H9 (cell line): ENCODE data around the gene AP1G2. TPM values are rescaled to one million over a fixed set of nuclear protein-coding genes. Genes with fewer than 3 reads are reported as not detected.

Source experiments
- DNase-seq: peaks from one replicate; pipeline ENCODE4 v3.0.0-alpha.2; 2017
- H2AFZ ChIP-seq: one replicate; pipeline ENCODE4 v1.6.1; 2013; ENCODE audit warnings: mild to moderate bottlenecking, low read length, control low read depth, moderate library complexity
- H2AK5ac ChIP-seq: 2 replicates; pipeline ENCODE4 v1.6.1; 2013; ENCODE audit warnings: low read length, control low read depth, mixed read lengths; ENCODE audit not compliant: insufficient read length
- H2BK120ac ChIP-seq: one replicate; pipeline ENCODE4 v1.6.1; 2013; ENCODE audit warnings: low read depth, mild to moderate bottlenecking, low read length, control low read depth, inconsistent platforms; ENCODE audit not compliant: poor library complexity, severe bottlenecking
- H2BK12ac ChIP-seq: 2 replicates; pipeline ENCODE4 v1.6.1; 2013; ENCODE audit warnings: low read length, control low read depth, mixed read lengths, low read depth; ENCODE audit not compliant: insufficient read length
- H2BK15ac ChIP-seq: 2 replicates; pipeline ENCODE4 v1.6.1; 2013; ENCODE audit warnings: low read depth, low read length, control low read depth
- H2BK20ac ChIP-seq: one replicate; pipeline ENCODE4 v1.6.1; 2013; ENCODE audit warnings: low read depth, mild to moderate bottlenecking, low read length, control low read depth, inconsistent platforms; ENCODE audit not compliant: poor library complexity, severe bottlenecking
- H2BK5ac ChIP-seq: 2 replicates; pipeline ENCODE4 v1.6.1; 2013; ENCODE audit warnings: low read length, control low read depth, mixed read lengths; ENCODE audit not compliant: insufficient read length
- H3K14ac ChIP-seq: 2 replicates; pipeline ENCODE4 v1.6.1; 2013; ENCODE audit warnings: low read length, control low read depth; ENCODE audit not compliant: insufficient read depth
- H3K18ac ChIP-seq: 2 replicates; pipeline ENCODE4 v1.6.1; 2013; ENCODE audit warnings: low read depth, mild to moderate bottlenecking, mixed read lengths, low read length, control low read depth; ENCODE audit not compliant: insufficient read length
- H3K23ac ChIP-seq: 2 replicates; pipeline ENCODE4 v1.6.1; 2013; ENCODE audit warnings: low read length, control low read depth, mixed read lengths, low read depth; ENCODE audit not compliant: insufficient read length
- H3K23me2 ChIP-seq: 2 replicates; pipeline ENCODE4 v1.6.1; 2013; ENCODE audit warnings: low read depth, mild to moderate bottlenecking, mixed read lengths, low read length, control low read depth; ENCODE audit not compliant: insufficient read length, poor library complexity, severe bottlenecking
- H3K27ac ChIP-seq: 2 replicates; pipeline ENCODE4 v1.5.1; 2013; ENCODE audit warnings: low read length, control low read depth, mixed read lengths, low read depth; ENCODE audit not compliant: insufficient read length
- H3K27me3 ChIP-seq: 2 replicates; pipeline ENCODE4 v1.6.1; 2013; ENCODE audit warnings: low read length, control low read depth, inconsistent platforms; ENCODE audit not compliant: insufficient read depth
- H3K4ac ChIP-seq: 2 replicates; pipeline ENCODE4 v1.6.1; 2013; ENCODE audit warnings: low read depth, mild to moderate bottlenecking, control low read depth, inconsistent platforms, low read length, moderate library complexity
- H3K4me1 ChIP-seq: 2 replicates; pipeline ENCODE4 v1.6.1; 2013; ENCODE audit warnings: low read length, control low read depth, inconsistent platforms; ENCODE audit not compliant: insufficient read depth
- H3K4me2 ChIP-seq: 2 replicates; pipeline ENCODE4 v1.6.1; 2013; ENCODE audit warnings: low read length, control low read depth, mixed read lengths; ENCODE audit not compliant: insufficient read length, insufficient read depth
- H3K56ac ChIP-seq: 2 replicates; pipeline ENCODE4 v1.6.1; 2013; ENCODE audit warnings: low read depth, mild to moderate bottlenecking, mixed read lengths, low read length, control low read depth; ENCODE audit not compliant: insufficient read length
- H3K79me1 ChIP-seq: 2 replicates; pipeline ENCODE4 v1.6.1; 2013; ENCODE audit warnings: low read depth, mild to moderate bottlenecking, moderate library complexity, low read length, control low read depth, inconsistent platforms; ENCODE audit not compliant: insufficient read depth, poor library complexity, severe bottlenecking
- H3K79me2 ChIP-seq: 2 replicates; pipeline ENCODE4 v1.6.1; 2013; ENCODE audit warnings: low read length, control low read depth, inconsistent platforms; ENCODE audit not compliant: insufficient read depth
- H3K9ac ChIP-seq: 2 replicates; pipeline ENCODE4 v1.6.1; 2013; ENCODE audit warnings: low read length, control low read depth, mixed read lengths; ENCODE audit not compliant: insufficient read length; ENCODE audit errors: extremely low read depth
- H3K9me3 ChIP-seq: one replicate; pipeline ENCODE4 v1.6.1; 2013; ENCODE audit warnings: low read depth, low read length, inconsistent platforms; ENCODE audit not compliant: control insufficient read depth
- H3T11ph ChIP-seq: one replicate; pipeline ENCODE4 v1.6.1; 2013; ENCODE audit warnings: mild to moderate bottlenecking, low read length, control low read depth, inconsistent platforms
- H4K20me1 ChIP-seq: one replicate; pipeline ENCODE4 v1.6.1; 2013; ENCODE audit not compliant: control insufficient read depth, insufficient read length, insufficient read depth
- H4K5ac ChIP-seq: 2 replicates; pipeline ENCODE4 v1.6.1; 2013; ENCODE audit warnings: low read depth, mild to moderate bottlenecking, mixed read lengths, low read length, control low read depth; ENCODE audit not compliant: insufficient read length
- H4K8ac ChIP-seq: replicated peaks from 2 replicates; pipeline ENCODE4 v1.6.1; 2013; ENCODE audit warnings: low read length, control low read depth, mixed read lengths, low read depth; ENCODE audit not compliant: insufficient read length
- H4K91ac ChIP-seq: 2 replicates; pipeline ENCODE4 v1.6.1; 2013; ENCODE audit warnings: low read depth, mild to moderate bottlenecking, moderate library complexity, mixed read lengths, low read length, control low read depth; ENCODE audit not compliant: insufficient read length
- H3K27ac Mint-ChIP-seq, 3 experiments: 2 replicates in 2 of 3; 3 replicates in 1 of 3; pipeline ENCODE4 v1.8.0; 2020 to 2021; ENCODE audit warnings: mixed read lengths in 3 of 3, mild to moderate bottlenecking in 1 of 3, moderate library complexity in 1 of 3
- H3K27me3 Mint-ChIP-seq: 2 replicates; pipeline ENCODE4 v1.8.0; 2021; ENCODE audit warnings: low read depth, mild to moderate bottlenecking, moderate library complexity, mixed read lengths
- H3K36me3 Mint-ChIP-seq, 3 experiments: 2 replicates in 2 of 3; 3 replicates in 1 of 3; pipeline ENCODE4 v1.8.0; 2020 to 2021; ENCODE audit warnings: low read depth in 3 of 3, mixed read lengths in 3 of 3; ENCODE audit not compliant: insufficient read depth in 1 of 3
- H3K4me1 Mint-ChIP-seq, 2 experiments: 2 replicates each; pipeline ENCODE4 v1.8.0; 2020; ENCODE audit warnings: mixed read lengths in 2 of 2
- H3K4me3 Mint-ChIP-seq, 2 experiments: 2 replicates in 1 of 2; 3 replicates in 1 of 2; pipeline ENCODE4 v1.8.0; 2020 to 2021; ENCODE audit warnings: mild to moderate bottlenecking in 2 of 2, mixed read lengths in 2 of 2, moderate library complexity in 1 of 2
- H3K9me3 Mint-ChIP-seq, 2 experiments: 2 replicates in 1 of 2; 3 replicates in 1 of 2; pipeline ENCODE4 v1.8.0; 2020; ENCODE audit warnings: mild to moderate bottlenecking in 2 of 2, mixed read lengths in 2 of 2, moderate library complexity in 1 of 2
- WGBS: extraction: QIAGEN DNeasy Blood & Tissue Kit; methylation state at CpG from one replicate; pipeline ENCODE4 v1.1.7; 2013; ENCODE audit warnings: missing lambda C conversion rate, low lambda C conversion rate, mixed read lengths; ENCODE audit not compliant: insufficient read length; ENCODE audit errors: extremely low coverage; 5-methylcytosine and 5-hydroxymethylcytosine counted together
- total RNA-seq: library from RNA; stranded (reverse); gene quantifications from 2 replicates; pipeline ENCODE4 v1.2.1, GENCODE V29; 2021
- TF ChIP-seq, protein P1 (sequence below): fragments of 200-600 bp; sonication (generic); conservative IDR thresholded peaks from 3 replicates; pipeline ENCODE4 v1.8.0; 2021; ENCODE audit warnings: antibody characterized with exemption, mild to moderate bottlenecking

Gene AP1G2
- total RNA-seq, 1 experiment from 2014 or later = 107 TPM

- Mint-ChIP-seq H3K4me1 (peaks cover 41 to 43% of the 10 kb centered on the region in 2 experiments), H3K27ac (peak overlapping the region in 1 of 3 experiments; percentile 65; a peak in 1 of 7 replicates), H3K9me3 (no peaks in the 10 kb centered on the region; a peak in 1 of 5 replicates), H3K4me3 (no peak overlapping the region; a peak in 1 of 5 replicates), H3K27me3 (peaks cover 45% of the 10 kb centered on the region), H3K36me3 (peaks cover 0 to 39% (median 30%) of the 10 kb centered on the region in 3 experiments; a peak in 5 of 7 replicates)
- H3K56ac ChIP-seq = no peak overlapping the region
- H3K4me1 ChIP-seq = peaks cover 6% of the 10 kb centered on the region; the same call in 1 of the 2 replicates
- H2BK20ac ChIP-seq = no peak overlapping the region
- H2BK120ac ChIP-seq = no peak overlapping the region
- no peak overlapping the region for H2BK5ac ChIP-seq
- H3K4ac ChIP-seq = no peak overlapping the region
- H3K9ac ChIP-seq = no peak overlapping the region
- no peak overlapping the region for H3K27ac ChIP-seq
- H3K79me1 ChIP-seq = no peaks in the 10 kb centered on the region
- H3K9me3 ChIP-seq = no peaks in the 10 kb centered on the region
- no peak overlapping the region for H2AFZ ChIP-seq
- no peak overlapping the region for H4K91ac ChIP-seq
- no peak overlapping the region for H3T11ph ChIP-seq
- H3K14ac ChIP-seq = no peak overlapping the region
- TF ChIP-seq, protein P1, sequence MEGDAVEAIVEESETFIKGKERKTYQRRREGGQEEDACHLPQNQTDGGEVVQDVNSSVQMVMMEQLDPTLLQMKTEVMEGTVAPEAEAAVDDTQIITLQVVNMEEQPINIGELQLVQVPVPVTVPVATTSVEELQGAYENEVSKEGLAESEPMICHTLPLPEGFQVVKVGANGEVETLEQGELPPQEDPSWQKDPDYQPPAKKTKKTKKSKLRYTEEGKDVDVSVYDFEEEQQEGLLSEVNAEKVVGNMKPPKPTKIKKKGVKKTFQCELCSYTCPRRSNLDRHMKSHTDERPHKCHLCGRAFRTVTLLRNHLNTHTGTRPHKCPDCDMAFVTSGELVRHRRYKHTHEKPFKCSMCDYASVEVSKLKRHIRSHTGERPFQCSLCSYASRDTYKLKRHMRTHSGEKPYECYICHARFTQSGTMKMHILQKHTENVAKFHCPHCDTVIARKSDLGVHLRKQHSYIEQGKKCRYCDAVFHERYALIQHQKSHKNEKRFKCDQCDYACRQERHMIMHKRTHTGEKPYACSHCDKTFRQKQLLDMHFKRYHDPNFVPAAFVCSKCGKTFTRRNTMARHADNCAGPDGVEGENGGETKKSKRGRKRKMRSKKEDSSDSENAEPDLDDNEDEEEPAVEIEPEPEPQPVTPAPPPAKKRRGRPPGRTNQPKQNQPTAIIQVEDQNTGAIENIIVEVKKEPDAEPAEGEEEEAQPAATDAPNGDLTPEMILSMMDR = no peak
- WGBS = no CpG with 5 or more reads among the region's 4 CpGs
- no peak for DNase-seq
- peaks cover 7% of the 10 kb centered on the region; the same call in 1 of the 2 replicates for H3K27me3 ChIP-seq
- no peak overlapping the region for H3K4me2 ChIP-seq
- no peak overlapping the region for H4K5ac ChIP-seq
- no peak overlapping the region for H3K23ac ChIP-seq
- no peak overlapping the region for H2AK5ac ChIP-seq
- no peak overlapping the region for H2BK12ac ChIP-seq
- H3K18ac ChIP-seq = no peak overlapping the region
- H2BK15ac ChIP-seq = no peak overlapping the region
- no peaks in the 10 kb centered on the region for H3K79me2 ChIP-seq
- H4K8ac ChIP-seq = no peak overlapping the region
- peaks cover 22% of the 10 kb centered on the region for H3K23me2 ChIP-seq
- peaks cover 5% of the 10 kb centered on the region for H4K20me1 ChIP-seq
Measured at GRCh38 chr14:23572836-23573235, 5.2 kb upstream of the AP1G2 start.
